HL-60 (cell line): ENCODE measurements around the gene SHMT1.
"Not testable (repeated sequence)": the region's sequence is repeated elsewhere in the genome, so short reads cannot be mapped to it uniquely, and the experiment has no call there.

ENCODE experiments used
- DNase-seq, 2 experiments: peaks; one replicate each; pipeline ENCODE4 v3.0.0-alpha.2; 2010 to 2020; ENCODE audit warnings: low read depth in 1 of 2, low spot score in 1 of 2
- H3K27ac ChIP-seq: fragments of 250-450 bp; sonication (Bioruptor Pico); replicated peaks from 2 replicates; pipeline ENCODE4 v1.5.1; 2020; ENCODE audit warnings: mild to moderate bottlenecking, moderate library complexity
- H3K27me3 ChIP-seq: fragments of 250-450 bp; sonication (Bioruptor Pico); 2 replicates; pipeline ENCODE4 v1.5.1; 2021; ENCODE audit warnings: mild to moderate bottlenecking, moderate library complexity; ENCODE audit not compliant: insufficient read depth, poor library complexity, severe bottlenecking
- H3K4me3 ChIP-seq: replicated peaks from 2 replicates; pipeline ENCODE4 v1.5.1; 2011; ENCODE audit warnings: mild to moderate bottlenecking, control low read depth, low read length; ENCODE audit not compliant: insufficient read depth
- CTCF ChIP-seq: IDR thresholded peaks from one replicate; pipeline ENCODE4 v1.5.1; 2011; ENCODE audit warnings: low read length, control low read depth, inconsistent platforms; ENCODE audit not compliant: insufficient read depth
- GABPA ChIP-seq: IDR thresholded peaks from 2 replicates; pipeline ENCODE4 v1.6.1; 2012; ENCODE audit warnings: low read depth
- POLR2AphosphoS5 ChIP-seq: IDR thresholded peaks from 2 replicates; pipeline ENCODE4 v1.6.1; 2012; ENCODE audit warnings: low read depth
- REST ChIP-seq: IDR thresholded peaks from 2 replicates; pipeline ENCODE4 v1.6.1; 2012; ENCODE audit warnings: low read depth; ENCODE audit not compliant: insufficient replicate concordance
- SPI1 ChIP-seq: IDR thresholded peaks from 2 replicates; pipeline ENCODE4 v1.6.1; 2012; ENCODE audit warnings: low read depth, mild to moderate bottlenecking, borderline replicate concordance

Gene SHMT1

GRCh38 chr17:18388266-18388665, 24.9 kb upstream of the SHMT1 start:
- H3K27me3 ChIP-seq, H3K27ac ChIP-seq, DNase-seq, H3K4me3 ChIP-seq: not testable (repeated sequence)

- not testable (repeated sequence) for H3K27me3 ChIP-seq, H3K4me3 ChIP-seq, H3K27ac ChIP-seq, DNase-seq
Measured at GRCh38 chr17:18387583-18387982, 24.2 kb upstream of the SHMT1 start.

GRCh38 chr17:18384271-18384670, 20.9 kb upstream of the SHMT1 start:
- H3K4me3 ChIP-seq, H3K27ac ChIP-seq, DNase-seq, H3K27me3 ChIP-seq: not testable (repeated sequence)

- H3K27me3 ChIP-seq, H3K4me3 ChIP-seq, DNase-seq, H3K27ac ChIP-seq: not testable (repeated sequence)
Measured at GRCh38 chr17:18383079-18383481, 19.7 kb upstream of the SHMT1 start.

GRCh38 chr17:18382441-18383078, 19.2 kb upstream of the SHMT1 start:
- Histone ChIP-seq H3K27ac (no peak overlapping the region), H3K27me3 (no peaks in the 10 kb centered on the region), H3K4me3 (no peak overlapping the region)
- TF ChIP-seq SPI1 (no peak), GABPA (no peak), POLR2AphosphoS5 (no peak), REST (no peak), CTCF (no peak)
- no peak for DNase-seq

GRCh38 chr17:18381953-18382245, 18.5 kb upstream of the SHMT1 start:
- H3K4me3 ChIP-seq: no peak overlapping the region
- DNase-seq: no peak
- no peak for TF ChIP-seq REST
- no peak for TF ChIP-seq SPI1
- TF ChIP-seq POLR2AphosphoS5: no peak
- TF ChIP-seq CTCF: no peak
- TF ChIP-seq GABPA: no peak
- no peak overlapping the region for H3K27ac ChIP-seq
- H3K27me3 ChIP-seq: no peaks in the 10 kb centered on the region
